Keratinocyte (primary cell): ENCODE measurements around the gene CTSZ. TPM values are rescaled to one million over a fixed set of nuclear protein-coding genes. Genes with fewer than 3 reads are reported as not detected.

ENCODE experiments used
- DNase-seq: peaks from one replicate; pipeline ENCODE4 v3.0.0-alpha.2; 2011; ENCODE audit warnings: low read depth, missing footprints, low spot score
- FAIRE-seq: peaks from 2 replicates; lab custom pipeline; 2011; peaks lifted over from hg19 to GRCh38; lab: Jason Lieb, UNC
- H2AFZ ChIP-seq: 2 replicates; pipeline ENCODE4 v1.6.0; 2012; ENCODE audit warnings: low read length, control low read depth, inconsistent platforms; ENCODE audit not compliant: control insufficient read depth
- H3K27ac ChIP-seq: 2 replicates; pipeline ENCODE4 v1.5.1; 2011; ENCODE audit warnings: low read length; ENCODE audit not compliant: control insufficient read depth, insufficient read depth
- H3K27me3 ChIP-seq: 3 replicates; pipeline ENCODE4 v1.6.0; 2011; ENCODE audit warnings: low read length; ENCODE audit not compliant: control insufficient read depth, insufficient read depth; ENCODE audit errors: extremely low read depth
- H3K36me3 ChIP-seq, 2 experiments: 2 replicates in 1 of 2; 3 replicates in 1 of 2; pipeline ENCODE4 v1.5.1; 2011; ENCODE audit warnings: low read length in 2 of 2, mild to moderate bottlenecking in 1 of 2; ENCODE audit not compliant: control insufficient read depth in 2 of 2, insufficient read depth in 2 of 2; ENCODE audit errors: extremely low read depth in 1 of 2
- H3K4me1 ChIP-seq: 3 replicates; pipeline ENCODE4 v1.5.1; 2011; ENCODE audit warnings: low read length; ENCODE audit not compliant: control insufficient read depth, insufficient read depth; ENCODE audit errors: extremely low read depth
- H3K4me2 ChIP-seq: 3 replicates; pipeline ENCODE4 v1.6.0; 2011; ENCODE audit warnings: low read depth, low read length; ENCODE audit not compliant: control insufficient read depth, insufficient read depth; ENCODE audit errors: extremely low read depth
- H3K4me3 ChIP-seq, 3 experiments: fragments of 200-600 bp in 1 of 3; sonication (generic) in 1 of 3; 2 replicates in 2 of 3; 3 replicates in 1 of 3; pipeline ENCODE4 v1.5.1; 2011 to 2016; ENCODE audit warnings: low read length in 3 of 3, mild to moderate bottlenecking in 3 of 3, control low read depth in 2 of 3, inconsistent platforms in 1 of 3, low read depth in 1 of 3, mixed read lengths in 1 of 3, mixed run types in 1 of 3, moderate library complexity in 1 of 3; ENCODE audit not compliant: control insufficient read depth in 2 of 3, insufficient read depth in 2 of 3; ENCODE audit errors: extremely low read depth in 1 of 3
- H3K79me2 ChIP-seq: 2 replicates; pipeline ENCODE4 v1.6.0; 2012; ENCODE audit warnings: low read length; ENCODE audit not compliant: control insufficient read depth, insufficient read depth
- H3K9ac ChIP-seq: 3 replicates; pipeline ENCODE4 v1.6.0; 2011; ENCODE audit warnings: low read length; ENCODE audit not compliant: control insufficient read depth, insufficient read depth; ENCODE audit errors: extremely low read depth
- H3K9me1 ChIP-seq: 3 replicates; pipeline ENCODE4 v1.6.0; 2011; ENCODE audit warnings: low read length; ENCODE audit not compliant: control insufficient read depth, insufficient read depth; ENCODE audit errors: extremely low read depth
- H3K9me3 ChIP-seq: 2 replicates; pipeline ENCODE4 v1.5.1; 2012; ENCODE audit warnings: low read depth, low read length; ENCODE audit not compliant: control insufficient read depth
- H4K20me1 ChIP-seq: 3 replicates; pipeline ENCODE4 v1.6.0; 2011; ENCODE audit warnings: low read length; ENCODE audit not compliant: control insufficient read depth, insufficient read depth; ENCODE audit errors: extremely low read depth
- EZH2 ChIP-seq: IDR thresholded peaks from one replicate; pipeline ENCODE4 v1.6.1; 2012; ENCODE audit warnings: inconsistent platforms, mild to moderate bottlenecking, low read length, moderate library complexity
- dilution Hi-C: fragments of 300-500 bp; cut with MboI; formaldehyde crosslinking; loops from one replicate; pipeline ENCODE4 v1.7.0; 2020; ENCODE audit warnings: low sequenced_read_pairs; ENCODE audit not compliant: extremely low pct_ligation_motif_present
- polyA plus RNA-seq, 5 experiments: library from polyadenylated mRNA; depleted of rRNA in 3 of 5; stranded (reverse) in 3 of 5; stranded (forward) in 1 of 5; unstranded in 1 of 5; fragments of >200 nt; gene quantifications; 1 replicate in 1 of 5; 2 replicates in 3 of 5; 3 replicates in 1 of 5; pipeline versions ENCODE4 v1.2.1 to v1.2.3, GENCODE V29; 2011 to 2012; ENCODE audit warnings: missing spikeins in 2 of 5, low read depth in 1 of 5, low replicate concordance in 1 of 5
- TF ChIP-seq, protein P1 (sequence below), 3 experiments: IDR thresholded peaks in 1 of 3; conservative IDR thresholded peaks in 1 of 3; optimal IDR thresholded peaks in 1 of 3; 2 replicates in 2 of 3; 3 replicates in 1 of 3; pipeline versions ENCODE3 to v1.5.1; 2011; ENCODE audit warnings: low read length in 3 of 3, mild to moderate bottlenecking in 3 of 3, moderate library complexity in 2 of 3, control low read depth in 1 of 3, inconsistent platforms in 1 of 3; ENCODE audit not compliant: insufficient read depth in 2 of 3; ENCODE audit errors: extremely low read depth in 1 of 3

Gene CTSZ
- polyA plus RNA-seq, 1 donor (not counting 4 experiments of a cell fraction or from before 2014, with no cell fraction given): 138 TPM

DNA sequence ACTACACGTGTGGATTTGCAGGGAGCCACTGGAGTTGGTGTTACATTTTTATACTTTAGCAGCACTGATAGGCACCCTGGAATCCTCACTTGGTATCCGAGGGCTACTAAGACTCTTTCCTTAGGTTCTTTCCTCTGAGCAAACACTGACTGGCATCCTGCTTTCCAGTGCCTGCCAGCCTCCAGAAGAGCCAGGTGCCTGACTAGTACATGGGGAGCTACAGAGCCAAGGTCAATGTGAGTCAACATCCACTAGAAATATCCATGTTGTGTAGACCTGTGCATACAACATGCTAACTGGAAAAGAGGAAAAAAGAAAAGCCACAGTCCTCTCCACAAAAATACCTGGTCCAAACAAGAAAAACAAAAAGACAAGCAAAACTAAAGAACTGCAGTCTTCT is 18.0 kb upstream of the CTSZ start:
- Histone ChIP-seq H3K4me3 (no peak overlapping the region), H3K9ac (no peak overlapping the region), H3K27ac (no peak overlapping the region), H4K20me1 (peaks cover 3% of the 10 kb centered on the region), H3K9me3 (no peaks in the 10 kb centered on the region), H3K27me3 (no peaks in the 10 kb centered on the region), H2AFZ (no peak overlapping the region), H3K36me3 (peaks cover 24 to 45% of the 10 kb centered on the region in 2 experiments), H3K4me2 (no peak overlapping the region), H3K4me1 (peaks cover 27% of the 10 kb centered on the region), H3K9me1 (no peaks in the 10 kb centered on the region), H3K79me2 (peaks cover 50% of the 10 kb centered on the region)
- dilution Hi-C loops: no loop called here
- no peak for DNase-seq
- TF ChIP-seq EZH2: no peak
- TF ChIP-seq, protein P1, sequence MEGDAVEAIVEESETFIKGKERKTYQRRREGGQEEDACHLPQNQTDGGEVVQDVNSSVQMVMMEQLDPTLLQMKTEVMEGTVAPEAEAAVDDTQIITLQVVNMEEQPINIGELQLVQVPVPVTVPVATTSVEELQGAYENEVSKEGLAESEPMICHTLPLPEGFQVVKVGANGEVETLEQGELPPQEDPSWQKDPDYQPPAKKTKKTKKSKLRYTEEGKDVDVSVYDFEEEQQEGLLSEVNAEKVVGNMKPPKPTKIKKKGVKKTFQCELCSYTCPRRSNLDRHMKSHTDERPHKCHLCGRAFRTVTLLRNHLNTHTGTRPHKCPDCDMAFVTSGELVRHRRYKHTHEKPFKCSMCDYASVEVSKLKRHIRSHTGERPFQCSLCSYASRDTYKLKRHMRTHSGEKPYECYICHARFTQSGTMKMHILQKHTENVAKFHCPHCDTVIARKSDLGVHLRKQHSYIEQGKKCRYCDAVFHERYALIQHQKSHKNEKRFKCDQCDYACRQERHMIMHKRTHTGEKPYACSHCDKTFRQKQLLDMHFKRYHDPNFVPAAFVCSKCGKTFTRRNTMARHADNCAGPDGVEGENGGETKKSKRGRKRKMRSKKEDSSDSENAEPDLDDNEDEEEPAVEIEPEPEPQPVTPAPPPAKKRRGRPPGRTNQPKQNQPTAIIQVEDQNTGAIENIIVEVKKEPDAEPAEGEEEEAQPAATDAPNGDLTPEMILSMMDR (optimal IDR thresholded peaks at IDR 0.05 in 1 of 3, IDR thresholded peaks at IDR 0.05 in 1 of 3, conservative IDR thresholded peaks at IDR 0.05 in 1 of 3; ENCODE audit: extremely low read depth in 1 of 3, insufficient read depth in 2 of 3, low read length in 3 of 3): no peak
- FAIRE-seq: no peak

DNA sequence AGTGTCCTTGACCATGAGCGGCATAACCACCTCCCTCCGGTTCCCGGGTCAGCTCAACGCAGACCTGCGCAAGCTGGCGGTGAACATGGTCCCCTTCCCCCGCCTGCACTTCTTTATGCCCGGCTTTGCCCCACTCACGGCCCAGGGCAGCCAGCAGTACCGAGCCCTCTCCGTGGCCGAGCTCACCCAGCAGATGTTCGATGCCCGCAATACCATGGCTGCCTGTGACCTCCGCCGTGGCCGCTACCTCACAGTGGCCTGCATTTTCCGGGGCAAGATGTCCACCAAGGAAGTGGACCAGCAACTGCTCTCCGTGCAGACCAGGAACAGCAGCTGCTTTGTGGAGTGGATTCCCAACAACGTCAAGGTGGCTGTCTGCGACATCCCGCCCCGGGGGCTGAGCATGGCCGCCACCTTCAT is 17.1 kb upstream of the CTSZ start:
- Histone ChIP-seq H3K36me3 (peaks cover 21 to 38% of the 10 kb centered on the region in 2 experiments), H3K27me3 (no peaks in the 10 kb centered on the region), H3K9me1 (no peaks in the 10 kb centered on the region), H3K9ac (no peak overlapping the region), H3K9me3 (no peaks in the 10 kb centered on the region), H3K4me2 (no peak overlapping the region), H3K79me2 (peaks cover 40% of the 10 kb centered on the region), H3K27ac (no peak overlapping the region), H4K20me1 (peaks cover 3% of the 10 kb centered on the region), H3K4me1 (peaks cover 23% of the 10 kb centered on the region), H3K4me3 (no peak overlapping the region), H2AFZ (no peak overlapping the region)
- FAIRE-seq (no peak), DNase-seq (no peak)
- TF ChIP-seq EZH2: no peak
- TF ChIP-seq, protein P1 (optimal IDR thresholded peaks at IDR 0.05 in 1 of 3, IDR thresholded peaks at IDR 0.05 in 1 of 3, conservative IDR thresholded peaks at IDR 0.05 in 1 of 3; ENCODE audit: extremely low read depth in 1 of 3, insufficient read depth in 2 of 3, low read length in 3 of 3): no peak
- dilution Hi-C loops: no loop called here
